Measurements from ENCODE around the gene COL11A1. TPM values are rescaled to one million over a fixed set of nuclear protein-coding genes. Genes with fewer than 3 reads are reported as not detected.

The COL11A1 gene
- total RNA-seq, 1 experiment from 2014 or later, result 0.05 TPM

- intact Hi-C loops (cut with micrococcal nuclease), result no loop called here
- TF ChIP-seq SRF (IDR thresholded peaks at IDR 0.05; ENCODE audit: low read depth) (no peak), FOSL1 (IDR thresholded peaks at IDR 0.05; ENCODE audit: low read depth) (no peak), ELF1 (IDR thresholded peaks at IDR 0.05; ENCODE audit: borderline replicate concordance, low read depth) (no peak), EGR1 (IDR thresholded peaks at IDR 0.05; ENCODE audit: low read depth) (no peak)
- Histone ChIP-seq H4K20me1 (ENCODE audit: insufficient read depth) (no peaks in the 10 kb centered on the region), H3K9ac (ENCODE audit: low read length) (no peak overlapping the region), H3K4me1 (ENCODE audit: control insufficient read depth in 1 of 2, insufficient read depth in 2 of 2, low read length in 2 of 2) (peaks cover 0 to 5% of the 10 kb centered on the region in 2 experiments; a peak in 2 of 4 replicates), H3K4me3 (replicated peaks in 1 of 2; ENCODE audit: low read depth in 1 of 2, low read length in 2 of 2) (no peak overlapping the region), H3K27ac (ENCODE audit: low read depth, low read length) (no peak overlapping the region), H3K4me2 (ENCODE audit: low read length) (no peak overlapping the region), H3K36me3 (ENCODE audit: control insufficient read depth in 1 of 2, insufficient read depth in 2 of 2, low read length in 2 of 2) (no peaks in the 10 kb centered on the region), H3K79me2 (ENCODE audit: insufficient read depth, low read length) (no peaks in the 10 kb centered on the region), H3K9me3 (ENCODE audit: control insufficient read depth in 1 of 2, insufficient read depth in 1 of 2, low read depth in 1 of 2, low read length in 2 of 2) (no peaks in the 10 kb centered on the region), H3K9me2 (ENCODE audit: insufficient read depth) (no peaks in the 10 kb centered on the region), H3K27me3 (ENCODE audit: insufficient read depth, low read length) (no peaks in the 10 kb centered on the region), H2AFZ (ENCODE audit: low read depth, low read length, poor library complexity, severe bottlenecking) (no peak overlapping the region)
- ChIA-PET CTCF (no interaction called here), POLR2A (no interaction called here), RAD21 (ENCODE audit: low non-redundant PET in 1 of 2, low total read pairs in 2 of 2, uncharacterized antibody in 2 of 2, unreplicated experiment in 2 of 2) (no interaction called here)
- DNase-seq (ENCODE audit: low read depth, low spot score) (no peak), ATAC-seq (no peak)
- no TSS peak for BruUV-seq (replicated peaks)
Measured at GRCh38 chr1:102899935-102900334, 208.4 kb downstream of the COL11A1 start.

GRCh38 chr1:102897557-102897956 lies 210.8 kb downstream of the COL11A1 start:
- TF ChIP-seq FOSL1 (IDR thresholded peaks at IDR 0.05; ENCODE audit: low read depth) (no peak), ELF1 (IDR thresholded peaks at IDR 0.05; ENCODE audit: borderline replicate concordance, low read depth) (no peak), SP1 (IDR thresholded peaks at IDR 0.05; ENCODE audit: low read depth) (no peak)
- Histone ChIP-seq H3K9me3 (ENCODE audit: control insufficient read depth in 1 of 2, insufficient read depth in 1 of 2, low read depth in 1 of 2, low read length in 2 of 2) (no peaks in the 10 kb centered on the region), H4K20me1 (ENCODE audit: insufficient read depth) (no peaks in the 10 kb centered on the region), H2AFZ (ENCODE audit: low read depth, low read length, poor library complexity, severe bottlenecking) (peak overlapping the region; percentile 37), H3K4me3 (replicated peaks in 1 of 2; ENCODE audit: low read depth in 1 of 2, low read length in 2 of 2) (no peak overlapping the region), H3K79me2 (ENCODE audit: insufficient read depth, low read length) (no peaks in the 10 kb centered on the region), H3K27ac (ENCODE audit: low read depth, low read length) (no peak overlapping the region), H3K4me1 (ENCODE audit: control insufficient read depth in 1 of 2, insufficient read depth in 2 of 2, low read length in 2 of 2) (peaks cover 0 to 5% of the 10 kb centered on the region in 2 experiments; a peak in 2 of 4 replicates), H3K9me2 (ENCODE audit: insufficient read depth) (no peaks in the 10 kb centered on the region), H3K27me3 (ENCODE audit: insufficient read depth, low read length) (no peaks in the 10 kb centered on the region), H3K4me2 (ENCODE audit: low read length) (peak overlapping the region; percentile 31; the same call in 1 of the 2 replicates), H3K9ac (ENCODE audit: low read length) (no peak overlapping the region), H3K36me3 (ENCODE audit: control insufficient read depth in 1 of 2, insufficient read depth in 2 of 2, low read length in 2 of 2) (no peaks in the 10 kb centered on the region)
- RAD21 ChIA-PET (ENCODE audit: low non-redundant PET in 1 of 2, low total read pairs in 2 of 2, uncharacterized antibody in 2 of 2, unreplicated experiment in 2 of 2), result no interaction called here
- ATAC-seq (no peak), DNase-seq (ENCODE audit: low read depth, low spot score) (no peak)
- POLR2A ChIA-PET, result no interaction called here
- intact Hi-C loops (cut with micrococcal nuclease), result no loop called here
- CTCF ChIA-PET, result no interaction called here
- no TSS peak for BruUV-seq (replicated peaks)
